DND-41 (cell line): Measurements from ENCODE around the gene TMEM259.

Experiments
- ATAC-seq: fragments of 200-7000 bp; cut with Tn5 transposase; 3 replicates; pipeline ENCODE4 v1.9.1; 2021; ENCODE audit warnings: low read depth; ENCODE audit not compliant: insufficient read depth
- DNase-seq: peaks from one replicate; pipeline ENCODE4 v3.0.0-alpha.2; 2020
- H2AFZ ChIP-seq: 2 replicates; pipeline ENCODE4 v1.6.0; 2012; ENCODE audit warnings: low read depth, low read length
- H3K27ac ChIP-seq: 2 replicates; pipeline ENCODE4 v1.5.1; 2012; ENCODE audit warnings: low read length, inconsistent platforms
- H3K27me3 ChIP-seq: fragments of 200-600 bp; sonication (generic); 2 replicates; pipeline ENCODE4 v1.6.0; 2012; ENCODE audit warnings: low read length, mild to moderate bottlenecking, inconsistent platforms; ENCODE audit not compliant: insufficient read depth, poor library complexity
- H3K36me3 ChIP-seq: 2 replicates; pipeline ENCODE4 v1.5.1; 2012; ENCODE audit warnings: low read length, inconsistent platforms; ENCODE audit not compliant: insufficient read depth
- H3K4me1 ChIP-seq: 2 replicates; pipeline ENCODE4 v1.5.1; 2012; ENCODE audit warnings: mild to moderate bottlenecking, low read length; ENCODE audit not compliant: insufficient read depth
- H3K4me2 ChIP-seq: 2 replicates; pipeline ENCODE4 v1.6.0; 2012; ENCODE audit warnings: mild to moderate bottlenecking, moderate library complexity, low read length, inconsistent platforms; ENCODE audit not compliant: insufficient read depth
- H3K4me3 ChIP-seq, 2 experiments: fragments of 200-600 bp in 1 of 2; shearing (Covaris generic) in 1 of 2; 2 replicates each; pipeline ENCODE4 v1.5.1; 2012 to 2016; ENCODE audit warnings: inconsistent platforms in 2 of 2, low read length in 2 of 2, mild to moderate bottlenecking in 2 of 2, low read depth in 1 of 2, moderate library complexity in 1 of 2
- H3K79me2 ChIP-seq: 2 replicates; pipeline ENCODE4 v1.6.0; 2012; ENCODE audit warnings: low read length, inconsistent platforms; ENCODE audit not compliant: insufficient read depth
- H3K9ac ChIP-seq: 2 replicates; pipeline ENCODE4 v1.6.0; 2012; ENCODE audit warnings: low read depth, mild to moderate bottlenecking, inconsistent platforms, low read length, moderate library complexity
- H3K9me3 ChIP-seq: 2 replicates; pipeline ENCODE4 v1.5.1; 2012; ENCODE audit warnings: low read length, moderate library complexity, mild to moderate bottlenecking, inconsistent platforms; ENCODE audit not compliant: insufficient read depth, severe bottlenecking
- H4K20me1 ChIP-seq: 2 replicates; pipeline ENCODE4 v1.6.0; 2012; ENCODE audit warnings: low read length; ENCODE audit not compliant: insufficient read depth
- CTCF ChIP-seq: IDR thresholded peaks from 2 replicates; pipeline ENCODE4 v1.5.1; 2012; ENCODE audit warnings: borderline replicate concordance, low read length, moderate library complexity, mild to moderate bottlenecking; ENCODE audit not compliant: poor library complexity, severe bottlenecking; ENCODE audit errors: extremely low read depth
- EZH2 ChIP-seq: IDR thresholded peaks from 3 replicates; pipeline ENCODE4 v1.6.1; 2012; ENCODE audit warnings: borderline replicate concordance, low read depth, mild to moderate bottlenecking, moderate library complexity, low read length, inconsistent platforms; ENCODE audit not compliant: severe bottlenecking

Gene TMEM259

GRCh38 chr19:1054102-1055027, 33.4 kb upstream of the TMEM259 start:
- H3K9me3 ChIP-seq, result peaks cover 35% of the 10 kb centered on the region
- H3K79me2 ChIP-seq, result no peaks in the 10 kb centered on the region
- H4K20me1 ChIP-seq, result no peaks in the 10 kb centered on the region
- H3K27ac ChIP-seq, result no peak overlapping the region
- H3K9ac ChIP-seq, result no peak overlapping the region
- ATAC-seq (no peak), DNase-seq (no peak)
- TF ChIP-seq CTCF, result no peak
- no peak for TF ChIP-seq EZH2
- H2AFZ ChIP-seq, result no peak overlapping the region
- no peaks in the 10 kb centered on the region for H3K4me1 ChIP-seq
- H3K36me3 ChIP-seq, result peaks cover 45% of the 10 kb centered on the region
- no peak overlapping the region for H3K4me3 ChIP-seq
- H3K4me2 ChIP-seq, result no peak overlapping the region
- H3K27me3 ChIP-seq, result no peaks in the 10 kb centered on the region

GRCh38 chr19:1053176-1054101, 32.5 kb upstream of the TMEM259 start:
- Histone ChIP-seq H3K9ac (no peak overlapping the region), H3K79me2 (no peaks in the 10 kb centered on the region), H3K27ac (no peak overlapping the region), H3K4me2 (no peak overlapping the region), H3K9me3 (peaks cover 29% of the 10 kb centered on the region), H3K4me3 (no peak overlapping the region), H2AFZ (no peak overlapping the region), H3K36me3 (peaks cover 39% of the 10 kb centered on the region), H4K20me1 (no peaks in the 10 kb centered on the region), H3K27me3 (no peaks in the 10 kb centered on the region), H3K4me1 (no peaks in the 10 kb centered on the region)
- DNase-seq (no peak), ATAC-seq (no peak)
- TF ChIP-seq EZH2 (no peak), CTCF (no peak)

- Histone ChIP-seq H3K36me3 (peaks cover 32% of the 10 kb centered on the region), H4K20me1 (no peaks in the 10 kb centered on the region), H2AFZ (no peak overlapping the region), H3K9me3 (peaks cover 19% of the 10 kb centered on the region), H3K4me3 (no peak overlapping the region), H3K79me2 (no peaks in the 10 kb centered on the region), H3K27me3 (no peaks in the 10 kb centered on the region), H3K9ac (no peak overlapping the region), H3K27ac (no peak overlapping the region), H3K4me2 (no peak overlapping the region), H3K4me1 (no peaks in the 10 kb centered on the region)
- no peak for DNase-seq
- no peak; the same call in 2 of the 3 replicates for ATAC-seq
- TF ChIP-seq EZH2, result no peak
- TF ChIP-seq CTCF, result no peak
Measured at GRCh38 chr19:1052349-1052975, 31.5 kb upstream of the TMEM259 start.
